ENCODE results near the gene DYNLT1.

The DYNLT1 gene

DNA sequence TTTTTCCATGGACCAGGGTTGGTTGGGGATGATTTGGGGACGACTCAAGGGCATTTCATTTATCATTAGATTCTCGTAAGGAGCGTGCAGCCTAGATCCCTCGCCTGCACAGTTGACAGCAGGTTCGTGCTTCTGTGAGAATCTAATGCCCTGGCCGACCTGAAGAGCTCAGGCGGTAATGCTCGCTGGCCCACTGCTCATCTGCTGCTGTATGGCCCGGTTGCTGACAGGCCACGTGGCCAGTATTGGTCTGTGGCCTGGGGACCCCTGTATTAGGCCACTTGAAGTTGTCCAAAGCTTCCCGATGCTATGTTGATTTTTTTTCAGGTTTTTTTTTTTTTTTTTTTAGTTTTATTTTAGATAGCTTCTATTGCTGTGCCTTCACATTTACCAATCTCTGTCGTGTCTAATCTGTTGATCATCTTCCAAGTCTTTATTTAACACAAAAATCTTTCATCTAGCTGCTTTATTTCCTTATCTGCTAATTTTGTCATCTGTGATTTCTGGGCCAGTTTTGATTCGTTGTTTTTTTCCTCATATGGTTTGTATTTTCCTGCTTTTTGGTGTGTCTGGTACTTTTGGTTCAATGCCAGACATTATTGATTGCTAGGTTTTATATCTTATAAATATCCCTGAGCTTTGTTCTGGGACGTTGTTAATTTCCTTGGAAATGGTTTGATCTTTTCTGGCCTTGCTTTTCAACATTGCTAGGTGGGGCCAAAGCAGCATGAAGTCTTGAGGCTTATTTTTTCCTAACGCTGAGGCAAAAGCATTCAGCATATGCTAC, 41.1 kb downstream of the DYNLT1 start:
- DNase-seq (ENCODE audit: low read depth, low spot score) = no peak

DNA sequence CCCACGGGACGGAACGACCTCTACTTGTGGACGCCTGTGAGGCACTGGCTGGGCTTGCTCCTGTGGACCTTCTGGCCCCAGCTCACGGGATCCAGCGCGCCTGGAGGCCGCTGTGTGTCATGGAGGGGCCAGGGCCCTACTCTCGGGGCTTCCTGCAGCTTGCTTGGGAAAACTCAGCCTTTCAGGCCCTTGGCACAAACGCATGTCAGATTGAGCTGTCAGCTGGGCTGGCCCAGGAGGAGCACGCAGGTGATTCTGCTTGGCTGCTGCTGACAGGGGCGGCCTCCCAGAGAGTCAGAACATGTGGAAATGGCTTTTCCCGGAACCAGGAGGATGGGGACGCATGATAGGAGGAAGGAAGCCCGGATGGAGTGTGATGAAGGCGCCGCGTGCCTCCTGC, 44.9 kb downstream of the DYNLT1 start:
- DNase-seq (ENCODE audit: low read depth, low spot score) = no peak

DNA sequence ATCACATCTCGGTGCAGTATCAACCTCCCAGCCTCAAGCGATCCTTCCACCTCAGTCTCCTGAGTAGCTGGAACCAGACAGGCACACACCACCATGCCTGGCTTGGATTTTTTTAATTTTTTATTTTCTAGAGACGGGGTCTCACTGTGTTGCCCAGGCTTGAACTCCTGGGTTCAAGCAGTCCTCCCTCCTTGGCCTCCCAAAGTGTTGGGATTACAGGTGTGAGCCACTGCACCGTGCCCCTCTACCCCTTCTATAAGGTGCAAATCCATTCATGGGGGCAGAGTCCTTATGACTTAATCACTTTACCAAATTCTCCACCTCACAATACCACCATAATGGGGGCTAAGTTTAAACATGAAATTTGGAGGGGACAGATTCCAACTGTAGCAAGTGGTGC, 47.0 kb downstream of the DYNLT1 start:
- no peak for DNase-seq (ENCODE audit: low read depth, low spot score)

DNA sequence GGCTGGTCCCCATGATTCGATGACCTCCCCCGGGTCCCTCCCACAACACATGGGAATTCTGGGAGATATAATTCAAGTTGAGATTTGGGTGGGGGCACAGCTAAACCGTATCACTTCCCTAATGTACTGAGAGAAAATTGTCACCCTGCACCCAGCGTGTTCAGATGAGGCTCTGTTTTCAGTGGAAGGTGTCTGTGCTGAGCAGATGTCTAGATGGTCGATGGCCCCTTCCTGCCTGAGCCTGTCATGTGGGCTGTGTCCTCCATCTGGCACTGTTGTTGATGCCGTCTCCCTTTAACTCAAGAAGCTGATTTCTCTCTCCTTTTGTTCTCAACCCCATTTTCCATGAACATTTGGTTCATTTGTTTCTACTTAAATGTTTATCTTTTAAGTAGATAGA, 47.7 kb downstream of the DYNLT1 start:
- DNase-seq (ENCODE audit: low read depth, low spot score) = no peak

DNA sequence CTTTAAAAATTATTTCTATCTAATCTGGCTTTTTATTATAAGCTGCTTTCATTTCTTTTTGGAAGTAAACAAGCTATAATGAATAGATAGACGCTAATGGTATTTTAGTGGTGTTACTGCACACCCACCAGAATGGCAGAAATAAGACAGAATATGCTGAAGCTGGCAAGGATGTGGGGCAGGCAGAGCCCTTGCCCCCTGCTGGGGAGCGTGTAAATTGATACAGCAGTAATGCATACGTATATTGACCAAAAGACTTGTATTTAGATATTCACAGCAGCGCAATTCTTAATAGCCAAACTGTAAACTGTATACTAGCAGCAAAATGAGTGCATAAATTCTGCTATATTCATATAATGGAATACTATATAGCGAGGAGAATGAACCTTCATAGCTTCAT, 49.3 kb downstream of the DYNLT1 start:
- no peak for DNase-seq (ENCODE audit: low read depth, low spot score)

DNA sequence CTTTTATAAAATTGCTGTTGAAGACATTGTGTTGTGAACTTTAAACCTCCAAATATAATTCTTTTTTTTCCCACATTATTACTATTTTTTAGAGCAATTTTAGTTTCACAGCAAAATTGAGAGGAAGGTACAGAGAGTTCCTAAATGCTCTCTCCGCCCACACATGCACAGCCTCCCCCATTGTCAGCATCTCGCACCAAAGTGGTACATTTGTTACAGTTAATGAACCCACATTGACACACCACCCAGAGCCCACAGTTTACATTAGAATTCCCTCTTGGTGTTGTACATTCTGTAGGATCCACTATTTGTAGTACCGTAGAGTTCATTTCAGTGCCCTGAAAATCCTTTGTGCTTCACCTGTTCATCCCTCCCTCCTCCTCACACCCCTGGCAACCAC, 50.9 kb downstream of the DYNLT1 start:
- DNase-seq (ENCODE audit: low read depth, low spot score) = no peak

DNA sequence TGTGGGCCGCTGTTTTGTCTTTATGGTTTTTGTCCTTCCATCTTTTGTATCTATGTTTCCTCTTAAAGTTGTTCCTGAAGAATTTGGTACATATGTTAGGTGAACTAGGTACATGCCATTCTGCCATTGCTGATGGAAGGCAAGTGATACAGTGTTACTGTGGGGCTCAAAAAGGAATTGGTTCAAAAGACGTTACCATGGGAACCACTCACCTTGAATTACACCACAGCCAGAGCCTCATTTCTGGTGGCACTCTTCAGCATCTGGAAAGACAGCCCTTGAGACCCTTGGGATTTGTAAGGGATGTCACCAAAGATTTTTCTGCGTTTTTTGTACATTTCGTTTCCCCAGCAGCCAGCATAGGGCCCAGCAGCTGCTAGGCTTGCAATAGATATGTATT, 52.7 kb downstream of the DYNLT1 start:
- no peak for DNase-seq (ENCODE audit: low read depth, low spot score)

DNA sequence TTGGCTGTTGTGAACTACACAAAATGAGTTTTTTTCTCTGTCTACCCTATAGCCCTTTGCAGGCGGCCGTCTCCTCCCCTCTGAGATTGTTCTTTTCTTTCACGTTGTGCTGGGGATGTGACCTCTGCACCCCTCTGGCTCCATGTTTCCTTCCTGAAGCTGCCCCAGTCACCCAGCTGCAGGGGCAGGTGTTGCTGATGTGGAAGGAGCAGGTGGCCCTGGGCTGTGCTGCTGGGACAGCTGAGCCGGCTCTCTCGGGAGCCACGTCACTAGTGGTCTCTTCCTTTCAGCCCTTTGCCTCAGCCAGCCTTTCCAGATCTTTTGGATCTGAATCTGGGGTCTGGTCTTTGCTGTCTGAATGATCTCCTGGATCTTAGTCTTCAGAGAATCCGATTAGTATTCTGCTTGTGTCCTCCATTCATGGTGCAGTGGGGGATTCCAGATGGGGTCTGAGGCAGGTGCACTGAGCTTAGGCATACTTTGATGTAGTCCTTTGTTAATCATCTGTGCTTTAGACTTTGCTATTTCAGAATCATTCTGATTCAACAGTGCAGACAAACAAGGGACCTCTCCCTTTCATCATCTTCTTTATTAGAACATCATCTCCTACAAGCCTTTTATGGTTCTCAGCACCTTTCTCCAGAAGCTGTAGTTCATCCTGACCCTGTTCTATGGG, 53.3 kb downstream of the DYNLT1 start:
- no peak for DNase-seq (ENCODE audit: low read depth, low spot score)

DNA sequence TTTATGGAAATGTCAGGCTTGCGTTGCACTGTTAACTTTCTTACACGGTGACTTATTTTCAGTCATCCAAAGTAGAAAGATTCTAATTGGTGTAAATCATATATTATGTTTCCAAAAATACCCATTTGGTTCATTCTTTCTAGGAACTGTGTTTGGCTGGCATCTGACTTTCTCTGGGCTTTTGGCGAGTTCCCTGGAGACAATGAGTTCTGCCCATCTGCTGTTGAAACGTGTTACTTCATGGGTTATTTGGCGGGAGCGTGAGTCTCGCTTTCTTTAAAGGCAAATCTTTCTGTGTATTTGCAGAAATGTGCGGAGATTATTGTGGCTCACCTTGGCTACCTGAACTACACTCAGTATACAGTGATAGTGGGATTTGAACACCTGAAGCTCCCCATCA, 55.2 kb downstream of the DYNLT1 start:
- DNase-seq (ENCODE audit: low read depth, low spot score) = no peak

DNA sequence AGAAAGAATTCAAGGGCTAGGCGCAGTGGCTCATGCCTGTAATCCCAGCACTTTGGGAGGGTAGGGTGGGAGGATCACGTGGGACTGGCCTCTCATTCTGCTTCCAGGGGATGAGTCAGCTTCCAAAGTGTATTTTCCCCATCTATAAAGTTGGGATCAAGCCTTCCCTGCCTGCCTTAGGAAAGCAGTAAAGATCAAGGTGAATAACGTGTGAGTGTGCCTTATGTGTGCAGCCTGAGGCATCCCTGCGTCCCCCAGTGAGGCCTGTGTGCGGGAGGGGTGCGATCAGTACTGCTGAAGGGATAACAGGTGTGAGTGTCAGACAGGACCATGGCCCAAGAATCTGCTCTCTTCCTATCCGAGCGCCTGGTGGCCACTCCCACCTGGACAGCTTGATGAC, 57.9 kb downstream of the DYNLT1 start:
- no peak for DNase-seq (ENCODE audit: low read depth, low spot score)

Data from activated naive CD8-positive, alpha-beta T cell treated with anti-CD3 and anti-CD28 coated beads, Interleukin-2, amount 50 U/mL, for 16 hours (primary cell).